IMR-90 (cell line): Measurements from ENCODE around the gene IL16.

Experiments
- BHLHE40 ChIP-seq: fragments of 150-350 bp; IDR thresholded peaks from 2 replicates; pipeline ENCODE4 v1.6.1; 2016; ENCODE audit warnings: mild to moderate bottlenecking, low read depth, low read length
- CHD1 ChIP-seq: IDR thresholded peaks from 2 replicates; pipeline ENCODE4 v1.6.1; 2012; ENCODE audit warnings: low read depth, low read length, improper control_type of control experiment
- CTCF ChIP-seq: conservative IDR thresholded peaks from 2 replicates; pipeline ENCODE4 v1.5.1; 2012; ENCODE audit warnings: mild to moderate bottlenecking, low read depth, low read length, improper control_type of control experiment
- FOS ChIP-seq: fragments of 150-350 bp; IDR thresholded peaks from 2 replicates; pipeline ENCODE4 v1.6.1; 2016; ENCODE audit warnings: low read depth, low read length
- MAZ ChIP-seq: IDR thresholded peaks from 2 replicates; pipeline ENCODE4 v1.6.1; 2012; ENCODE audit warnings: low read depth, mild to moderate bottlenecking, low read length, improper control_type of control experiment, moderate library complexity, borderline replicate concordance
- POLR2A ChIP-seq: IDR thresholded peaks from 2 replicates; pipeline ENCODE4 v1.6.1; 2012; ENCODE audit warnings: mild to moderate bottlenecking, low read depth, low read length
- RFX5 ChIP-seq: IDR thresholded peaks from 2 replicates; pipeline ENCODE4 v1.8.0; 2012; ENCODE audit warnings: low read depth, mild to moderate bottlenecking, low read length, moderate library complexity
- SMC3 ChIP-seq: fragments of 150-350 bp; IDR thresholded peaks from 2 replicates; pipeline ENCODE4 v1.6.1; 2016; ENCODE audit warnings: low read depth, mild to moderate bottlenecking, antibody characterized with exemption, low read length, moderate library complexity

GRCh38 chr15:81302701-81303109 is 106.0 kb downstream of the IL16 start:
- TF ChIP-seq SMC3 (no peak), CTCF (no peak), MAZ (no peak), POLR2A (no peak), RFX5 (no peak), FOS (no peak), BHLHE40 (no peak), CHD1 (no peak)
